Measurements from ENCODE around the gene NTSR1.
A peak's percentile ranks its signal among the peaks of the same experiment; 100 is the strongest.

DNA sequence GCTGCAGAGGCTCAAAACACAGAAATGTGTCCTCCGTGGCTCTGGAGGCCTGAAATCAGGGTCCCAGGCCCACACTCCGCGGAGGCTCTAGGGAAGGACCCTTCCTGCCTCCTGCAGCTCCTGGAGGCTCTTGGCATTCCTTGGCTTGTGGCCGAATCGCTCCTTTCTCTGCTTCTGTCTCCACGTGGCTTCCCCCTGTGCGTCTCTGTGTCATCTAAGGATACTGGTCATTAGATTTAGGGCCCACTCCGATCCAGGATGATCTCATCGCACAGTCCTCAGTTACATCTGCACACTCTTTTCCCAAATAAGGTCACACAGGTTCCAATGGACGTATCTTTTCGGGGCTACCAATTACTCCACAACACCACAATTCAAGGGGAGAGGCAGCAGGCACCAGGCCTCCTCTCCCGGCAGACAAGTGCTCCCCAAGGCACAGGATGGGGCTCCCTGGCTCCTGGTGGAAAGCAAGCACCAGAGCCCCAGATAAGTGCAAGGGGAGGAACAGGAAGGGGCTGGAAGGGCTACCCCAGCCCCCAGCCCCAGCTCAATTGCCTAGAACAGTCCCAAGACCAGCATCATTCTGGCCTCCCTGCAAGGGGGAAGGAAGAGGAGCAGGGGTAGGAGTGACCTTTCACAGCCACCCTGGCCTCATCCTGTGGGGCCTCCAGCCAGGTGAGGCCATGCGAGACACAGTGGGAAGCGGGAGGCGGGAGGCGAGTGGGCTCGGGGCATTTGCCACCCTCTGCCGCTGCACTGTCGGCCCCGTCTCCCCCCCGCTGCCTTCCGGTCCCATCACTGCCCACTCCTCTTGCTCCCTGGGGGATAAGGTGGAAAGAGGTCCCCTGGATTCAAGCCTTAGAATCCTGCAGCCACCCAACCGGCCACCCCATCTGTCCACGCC lies 16.3 kb downstream of the NTSR1 start:
- TF ChIP-seq CTCF (IDR thresholded peaks at IDR 0.05) = no peak
- peak in 3 of 4 donors; percentile 62 to 68 (median 65) for TF ChIP-seq POLR2AphosphoS5 (IDR thresholded peaks at IDR 0.05)

All from sigmoid colon (tissue), 4 donors.